ENCODE data around the gene ZNF324B.

GRCh38 chr19:58500242-58500641 is 48.8 kb downstream of the ZNF324B start:
- TF ChIP-seq CTCF (IDR thresholded peaks at IDR 0.05) (no peak), POLR2AphosphoS5 (IDR thresholded peaks at IDR 0.05) (no peak)
